ENCODE results near the gene DPP6.
A peak's percentile ranks its signal among the peaks of the same experiment; 100 is the strongest.

DPP6 gene

DNA sequence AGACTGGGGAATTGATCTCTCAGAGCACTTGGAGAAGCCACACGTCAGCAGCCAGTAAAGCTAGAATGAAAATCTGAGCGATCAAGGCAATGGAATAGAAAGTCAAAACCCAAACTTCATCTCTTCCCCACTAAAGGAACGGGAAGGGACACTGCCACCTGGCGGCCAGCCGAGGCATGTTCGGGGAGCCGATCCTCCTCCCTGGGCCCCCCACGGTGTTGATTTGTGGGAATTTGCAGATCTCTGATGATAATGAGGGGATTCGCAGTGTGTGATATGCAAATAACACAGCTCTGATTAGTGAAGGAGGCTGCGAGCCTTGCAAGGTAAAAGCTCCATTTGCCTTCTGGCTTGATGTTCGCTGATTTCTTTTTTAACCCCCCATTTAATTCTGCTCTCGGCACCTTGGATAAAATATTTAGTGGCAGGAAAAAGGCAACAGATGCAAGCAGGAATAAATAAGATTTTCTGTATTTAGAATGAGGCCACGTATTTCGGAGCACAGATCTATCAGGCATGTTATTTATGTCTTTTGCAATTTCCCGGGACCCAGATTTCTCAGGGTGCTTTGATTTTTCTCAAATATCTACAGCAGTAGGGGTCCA is 692.2 kb downstream of the DPP6 start:
- peak; percentile 49 for DNase-seq

DNA sequence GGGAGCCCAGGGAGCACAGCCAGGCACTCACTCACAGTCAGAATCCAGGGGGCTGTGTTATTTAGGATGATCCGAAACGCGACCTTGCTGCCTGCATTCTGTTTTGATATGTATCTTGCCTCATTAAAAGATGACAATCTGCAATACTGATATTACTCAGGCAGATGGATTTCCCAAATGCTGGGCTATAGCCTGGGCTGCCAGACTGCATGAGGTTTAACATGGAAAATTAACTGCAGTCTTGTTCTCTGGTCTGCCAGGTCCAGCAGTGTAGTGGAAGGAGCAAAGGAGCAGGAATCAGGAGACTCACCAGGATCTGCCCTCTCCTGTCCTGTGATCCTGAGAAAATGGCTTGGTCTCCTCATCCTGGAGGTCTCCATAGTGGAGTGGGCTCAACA is 692.7 kb downstream of the DPP6 start:
- DNase-seq: no peak

DNA sequence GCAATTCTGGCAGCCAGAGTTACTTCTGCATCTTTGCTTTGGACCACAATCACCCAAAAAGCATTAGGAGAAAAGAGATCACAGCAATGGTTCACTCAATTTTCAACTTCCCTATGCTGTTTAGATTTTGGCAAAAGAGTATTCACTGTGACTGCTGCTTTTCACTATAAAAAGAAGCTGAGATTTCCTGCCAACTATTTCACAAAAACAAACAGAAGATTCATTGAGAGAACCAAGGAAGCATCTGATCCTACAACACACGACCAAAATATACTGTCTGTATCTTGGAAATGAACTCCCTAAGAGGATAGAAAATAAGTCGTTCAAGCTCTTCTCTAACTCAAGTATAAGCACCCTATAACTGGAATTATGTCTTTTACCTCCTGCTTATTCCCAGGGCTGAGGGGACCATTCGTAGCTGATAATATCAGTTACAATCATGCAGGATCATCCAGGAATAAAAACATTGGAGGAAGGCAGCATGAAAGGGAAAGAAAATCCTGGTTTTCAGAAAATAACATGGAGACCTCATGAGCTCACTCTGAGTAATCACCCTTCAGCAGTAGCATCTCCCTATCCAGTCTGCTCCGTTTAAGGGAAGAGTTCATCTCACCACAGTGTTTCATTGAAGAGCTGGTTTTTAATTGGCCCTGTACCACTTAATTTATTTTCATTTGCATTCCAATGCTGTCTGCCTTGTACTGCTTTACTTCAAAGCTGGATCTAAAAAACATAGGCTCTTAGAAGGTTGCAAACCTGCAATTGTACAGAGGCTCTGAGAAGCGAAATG is 694.6 kb downstream of the DPP6 start:
- DNase-seq: no peak

DNA sequence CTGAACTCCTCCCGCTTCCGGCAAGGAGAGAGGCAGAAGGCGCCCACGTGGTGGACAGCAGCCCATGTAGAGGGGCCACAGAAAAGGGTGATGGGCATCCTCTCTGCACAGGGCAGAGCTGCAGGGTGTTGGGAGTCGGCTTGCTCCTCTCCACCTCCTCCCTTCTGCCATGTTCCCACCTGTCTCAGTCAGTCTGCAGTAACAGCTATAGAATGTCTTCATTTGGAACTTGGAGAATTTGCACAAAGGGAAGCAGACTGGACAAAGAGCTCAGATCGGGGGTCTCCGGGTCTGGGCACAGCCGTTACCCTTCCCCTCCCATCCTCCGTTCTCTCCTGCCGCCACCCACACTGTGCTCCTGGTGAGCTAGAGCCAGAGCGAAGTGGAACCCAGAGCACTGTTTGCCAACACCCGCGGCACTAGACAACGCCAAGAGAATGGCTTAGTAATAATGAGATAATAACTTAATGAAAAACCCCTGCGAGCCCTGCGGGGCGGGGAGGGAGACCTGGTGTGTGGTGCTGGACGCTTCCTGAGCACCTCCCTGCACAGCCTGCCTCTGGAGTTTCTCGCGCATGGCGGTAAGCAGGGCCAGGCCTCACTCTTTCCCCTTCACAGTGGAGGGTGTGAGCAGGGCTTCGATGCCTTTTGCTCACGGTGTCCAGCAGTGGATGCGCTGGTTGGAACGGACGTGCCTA is 696.0 kb downstream of the DPP6 start:
- no peak for DNase-seq

DNA sequence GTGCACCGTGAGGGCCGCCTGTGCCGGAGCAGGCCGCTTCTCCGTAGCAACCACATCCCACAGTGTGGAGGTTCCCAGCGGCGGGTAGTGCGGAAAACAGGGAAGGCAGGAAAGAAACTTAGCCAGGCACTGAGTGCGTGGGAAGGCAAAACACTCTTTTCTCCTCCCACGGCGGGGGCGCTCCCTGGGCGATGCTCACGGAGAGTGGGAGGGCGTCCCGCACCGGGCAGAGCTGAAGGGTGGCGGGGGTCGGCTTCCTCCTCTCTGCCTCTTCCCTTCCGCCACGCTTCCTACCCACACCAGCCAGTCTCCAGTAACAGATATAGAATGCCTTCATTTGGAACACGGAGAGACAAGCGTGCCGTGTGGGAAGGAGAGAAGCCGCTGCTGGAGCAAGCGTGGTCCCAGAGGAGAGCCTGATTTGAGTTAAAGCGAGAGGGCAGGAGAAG is 698.2 kb downstream of the DPP6 start:
- DNase-seq: no peak

DNA sequence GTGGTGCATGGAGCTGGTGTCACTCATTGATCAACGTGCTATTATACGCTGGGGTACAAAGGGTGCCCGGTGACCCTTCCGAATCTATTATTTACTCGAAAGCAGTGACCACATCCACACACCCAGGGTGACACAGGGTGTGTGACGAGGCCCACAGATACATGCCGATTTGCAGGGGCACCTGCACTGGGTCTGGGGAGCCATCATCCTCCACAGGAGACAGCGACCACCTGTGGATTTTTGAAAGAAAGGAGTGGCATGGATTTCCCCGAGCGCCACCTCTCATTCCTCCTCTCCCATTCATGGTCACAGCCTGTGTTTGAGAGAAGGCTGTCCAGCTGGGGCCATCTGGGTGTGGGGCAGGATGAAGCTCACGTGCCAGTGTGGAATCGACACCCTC is 701.0 kb downstream of the DPP6 start:
- no peak for DNase-seq

DNA sequence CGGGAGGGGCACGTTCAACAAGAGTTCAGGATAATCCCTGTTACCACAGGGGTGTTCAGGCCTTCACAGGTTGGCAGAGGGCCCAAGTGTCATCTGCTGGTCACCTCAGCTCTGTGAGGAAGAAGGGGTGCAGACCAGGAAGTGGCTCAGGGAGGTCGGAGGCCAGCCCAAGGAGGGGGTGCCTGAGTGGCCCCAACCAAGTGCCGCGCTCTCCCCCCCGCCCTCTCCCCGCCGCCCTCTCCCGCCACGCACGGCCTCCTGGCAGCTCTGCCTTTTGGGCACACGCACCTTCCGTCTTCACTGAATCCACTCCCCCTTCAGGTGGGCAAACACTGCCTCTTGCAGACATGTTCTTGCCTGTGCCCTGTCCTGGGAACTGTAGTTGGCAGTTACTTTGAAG is 705.6 kb downstream of the DPP6 start:
- no peak for DNase-seq

DNA sequence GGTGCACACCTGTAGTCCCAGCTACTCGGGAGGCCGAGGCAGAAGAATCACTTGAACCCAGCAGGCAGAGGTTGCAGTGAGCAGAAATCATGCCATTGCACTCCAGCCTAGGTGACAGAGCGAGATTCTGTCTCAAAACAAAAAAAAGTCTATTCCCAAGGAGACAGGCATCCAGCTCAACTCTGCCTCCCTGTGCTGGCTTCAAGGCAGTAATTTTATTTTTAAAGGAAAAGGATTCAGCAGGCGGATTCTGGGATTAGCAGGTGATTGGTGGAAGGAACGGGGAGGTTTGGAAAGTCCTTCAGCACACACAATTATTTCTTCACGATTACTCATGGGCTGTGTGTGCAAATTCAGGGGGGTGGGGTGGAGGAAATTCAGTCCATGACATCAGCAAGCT is 707.8 kb downstream of the DPP6 start:
- no peak for DNase-seq

DNA sequence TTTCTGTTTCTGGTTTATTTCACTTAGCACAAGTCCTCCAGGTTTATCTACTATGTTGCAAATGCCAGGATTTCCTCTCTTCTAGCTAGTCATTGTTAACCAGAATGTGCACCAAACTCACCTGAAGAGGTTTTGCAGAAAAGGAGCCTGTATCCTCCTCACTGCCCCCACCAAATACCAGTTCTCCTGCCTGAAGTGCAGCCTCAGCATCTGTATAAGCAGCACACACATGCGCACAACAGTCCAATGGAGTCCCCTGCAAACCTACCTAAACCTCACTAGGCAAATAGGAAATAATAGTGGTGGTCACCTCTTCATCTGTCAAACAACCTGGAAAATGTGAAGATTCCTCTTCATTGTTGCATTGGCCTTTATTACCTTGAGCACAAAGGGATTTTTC is 712.9 kb downstream of the DPP6 start:
- no peak for DNase-seq

DNA sequence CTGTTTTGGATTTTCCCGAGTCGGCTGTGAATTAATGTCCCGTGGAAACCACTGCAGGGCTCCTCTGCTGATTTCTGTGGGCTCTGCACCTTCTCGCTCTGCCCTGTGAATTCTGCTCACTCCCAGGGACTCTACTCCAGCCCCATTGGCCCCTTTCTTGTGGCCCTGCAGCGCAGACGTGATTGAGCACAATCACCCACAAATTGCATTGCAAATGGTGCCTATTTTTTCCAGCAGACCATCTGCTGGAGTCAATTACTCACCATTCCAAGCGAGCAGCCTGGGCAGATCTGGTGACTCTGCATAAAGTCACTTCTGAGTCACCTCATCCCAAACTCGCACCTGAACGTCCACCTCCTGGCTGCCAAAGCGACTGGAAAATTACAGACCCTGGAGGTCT is 714.9 kb downstream of the DPP6 start:
- no peak for DNase-seq

DNA sequence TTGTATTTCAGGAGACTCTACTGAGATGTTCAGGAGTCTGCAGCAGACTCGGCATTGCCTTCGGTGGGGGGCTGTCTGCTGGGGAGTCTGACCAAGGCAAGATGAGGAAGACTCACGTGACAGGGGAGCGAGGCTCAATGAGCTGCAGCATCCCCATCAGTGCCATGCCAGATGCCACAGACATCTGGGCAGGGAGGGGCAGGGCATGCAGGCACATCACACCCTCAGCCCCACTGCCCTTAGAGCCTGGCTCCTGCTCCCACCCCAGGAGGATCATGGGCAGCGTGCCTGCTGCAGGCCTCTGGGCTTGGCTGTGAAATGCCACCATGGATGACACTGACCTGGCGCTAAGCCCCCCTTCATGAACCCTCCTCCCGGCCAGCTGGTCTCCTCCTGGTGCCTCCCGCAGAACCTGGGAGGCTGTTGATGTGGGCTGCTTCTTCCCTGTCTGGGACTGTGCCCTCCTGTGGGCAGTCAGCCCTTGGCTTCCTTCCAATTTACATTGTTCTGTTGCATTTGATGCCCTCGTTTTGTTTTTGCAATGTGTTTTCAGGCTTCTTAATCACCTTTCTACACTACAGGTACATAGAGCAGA is 715.7 kb downstream of the DPP6 start:
- DNase-seq: peak; percentile 10

DNA sequence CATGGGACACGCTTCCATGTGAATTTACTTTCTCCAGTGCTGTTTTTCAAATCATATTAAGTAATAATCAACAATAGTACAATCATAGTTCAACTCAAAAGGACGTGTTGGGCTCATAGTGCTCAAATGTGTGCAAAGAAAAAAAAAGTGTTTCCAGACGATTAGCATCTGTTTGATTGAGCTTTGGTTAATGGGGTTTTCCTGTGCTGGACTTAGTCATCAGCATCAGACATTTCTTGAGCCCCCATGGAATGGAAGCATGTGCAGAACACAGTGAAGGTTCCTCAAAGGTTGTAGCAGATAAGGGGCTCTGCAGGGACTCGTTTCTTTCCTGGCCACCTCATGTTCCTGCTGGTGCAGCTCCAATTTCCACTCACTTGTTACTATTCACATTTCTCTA is 716.8 kb downstream of the DPP6 start:
- DNase-seq: no peak

DNA sequence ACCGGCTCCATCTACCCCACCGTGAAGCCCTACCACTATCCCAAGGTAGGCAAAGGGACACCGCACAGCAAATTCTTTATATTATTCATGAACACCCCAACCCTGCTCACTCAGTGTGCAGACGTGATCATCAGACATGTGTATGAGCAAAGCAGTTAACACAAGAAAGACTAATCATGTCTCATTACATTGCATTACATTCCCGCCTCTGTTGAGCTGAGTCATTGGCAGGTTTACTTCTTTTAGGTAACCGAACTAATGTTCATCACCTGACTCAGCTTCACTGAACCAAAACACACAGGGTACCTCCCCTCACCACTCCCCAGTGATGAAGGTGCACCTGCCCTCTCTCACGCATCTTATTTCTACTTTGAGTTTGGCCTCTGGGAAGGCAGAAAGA is 717.3 kb downstream of the DPP6 start:
- no peak for DNase-seq

DNA sequence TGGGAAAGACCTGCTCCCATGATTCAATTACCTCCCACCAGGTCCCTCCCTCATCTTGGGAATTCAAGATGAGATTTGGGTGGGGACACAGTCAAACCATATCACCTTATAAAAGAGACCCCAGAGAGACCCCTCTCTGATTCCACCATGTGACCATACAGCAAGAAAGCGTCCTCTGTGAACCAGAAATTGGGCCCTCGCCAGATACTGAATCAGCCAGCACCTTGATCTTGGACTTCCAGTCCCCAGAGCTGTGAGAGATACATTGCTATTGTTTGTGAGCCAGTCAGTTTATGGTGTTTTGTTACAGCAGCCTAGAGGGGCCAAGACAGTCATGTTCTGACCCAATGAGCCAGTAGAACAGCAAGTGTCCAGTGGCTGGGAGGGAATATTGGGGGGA is 718.2 kb downstream of the DPP6 start:
- no peak for DNase-seq

DNA sequence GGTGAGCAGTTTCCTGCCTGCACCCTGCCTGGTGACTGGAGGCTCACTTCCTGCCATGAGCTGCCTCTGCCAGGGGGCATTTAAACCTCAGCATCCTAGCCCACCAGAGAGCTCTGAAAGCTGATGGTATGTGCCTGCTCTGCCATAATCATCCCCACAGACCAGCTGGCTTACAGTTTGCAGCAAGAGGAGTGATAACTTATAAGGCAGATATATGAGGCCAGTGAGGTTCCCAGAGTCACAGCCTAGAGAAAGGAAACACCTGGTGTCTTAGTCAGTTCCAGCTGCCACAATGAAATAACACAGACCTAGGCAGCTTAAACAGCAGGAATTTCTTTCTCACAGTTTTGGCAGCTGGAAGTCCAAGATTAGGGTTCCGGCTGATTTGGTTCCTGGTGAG is 718.8 kb downstream of the DPP6 start:
- DNase-seq: no peak

DNA sequence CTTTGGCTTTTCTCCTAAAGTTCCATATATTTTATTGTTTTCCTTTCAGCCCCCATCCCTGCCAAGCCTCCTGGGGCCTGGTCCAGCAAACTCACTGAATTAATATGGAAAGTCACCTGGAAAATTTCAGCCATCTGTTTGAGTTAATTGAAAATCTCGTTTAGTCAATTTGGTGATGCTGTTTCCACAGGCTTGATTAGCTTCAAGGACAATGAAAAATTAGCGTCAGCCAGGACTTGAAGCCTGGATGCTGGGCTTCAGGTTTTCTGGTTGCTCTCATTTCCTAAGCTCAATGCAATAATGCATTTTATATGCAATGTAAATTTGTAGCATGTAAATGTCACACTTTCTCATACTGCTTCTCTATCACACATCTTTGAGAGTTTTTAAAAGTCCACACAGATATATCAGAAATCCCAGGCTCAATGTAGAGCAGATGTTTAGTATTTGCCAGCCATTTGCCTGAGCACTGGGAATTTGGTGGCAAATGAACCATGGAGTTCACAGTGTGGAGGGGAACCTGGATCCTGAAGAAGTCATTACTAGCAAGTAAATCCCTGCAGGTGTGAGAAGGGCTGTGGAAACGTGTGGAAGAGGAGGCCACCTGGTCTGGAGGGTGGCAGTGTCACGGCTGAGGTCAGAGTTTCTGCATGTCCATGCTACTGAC is 722.2 kb downstream of the DPP6 start:
- DNase-seq: no peak

DNA sequence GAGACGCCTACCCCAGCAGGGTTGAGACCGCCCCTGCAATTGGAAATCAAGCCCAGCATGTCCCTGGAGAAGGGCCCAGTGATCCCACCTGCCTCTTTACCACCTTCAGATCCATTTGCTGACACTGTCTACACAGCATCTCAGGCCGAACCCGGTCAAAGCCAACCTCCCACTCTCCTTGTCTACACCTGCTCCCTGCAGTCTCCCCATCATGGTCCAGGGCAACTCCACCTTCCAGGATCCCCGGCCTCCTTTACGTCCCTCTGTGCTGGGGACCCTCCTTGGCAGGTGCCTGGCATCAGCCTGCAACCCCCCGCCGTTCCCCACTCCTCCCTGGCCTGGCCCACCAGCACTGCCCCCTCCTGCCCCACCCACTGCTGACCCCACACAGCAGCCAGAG is 723.5 kb downstream of the DPP6 start:
- no peak for DNase-seq

DNA sequence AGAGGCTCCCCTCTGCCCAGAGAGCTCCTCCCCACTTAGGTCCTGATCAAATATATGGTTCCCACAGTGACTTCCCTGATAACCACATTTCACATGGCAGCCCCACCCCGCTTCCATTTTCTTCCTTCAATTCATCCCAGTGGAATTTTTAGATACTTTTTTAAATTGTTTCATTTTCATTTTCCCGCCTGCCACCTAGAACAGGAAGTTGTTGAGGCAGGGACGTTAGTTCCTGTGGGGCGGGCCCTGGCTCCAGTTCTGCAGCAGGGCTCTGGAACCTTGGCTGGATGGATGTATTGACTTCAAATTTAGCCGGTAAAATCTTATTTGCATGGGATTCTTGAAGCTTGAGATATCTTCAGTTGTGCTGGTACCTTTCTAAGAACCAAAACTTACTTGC is 724.2 kb downstream of the DPP6 start:
- no peak for DNase-seq

DNA sequence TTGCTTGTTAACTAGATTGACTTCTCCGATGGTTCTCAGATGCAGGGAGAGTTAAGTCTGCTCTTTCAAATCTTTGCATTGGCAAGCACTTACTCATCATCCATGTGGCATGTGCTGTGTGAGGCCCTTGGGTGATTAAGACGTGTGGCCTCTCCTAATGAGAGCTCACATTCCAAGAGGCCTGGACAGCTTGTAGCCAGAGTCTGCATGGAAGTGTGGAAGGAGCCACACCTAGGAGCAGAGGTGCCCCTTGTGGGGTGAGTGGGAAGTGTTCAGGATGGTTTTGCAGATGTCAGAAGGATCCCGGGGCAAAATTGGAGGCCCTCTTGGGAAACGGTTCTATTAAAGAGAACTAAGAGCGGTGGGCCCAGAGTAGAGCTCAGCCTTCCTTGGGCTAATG is 724.8 kb downstream of the DPP6 start:
- no peak for DNase-seq

DNA sequence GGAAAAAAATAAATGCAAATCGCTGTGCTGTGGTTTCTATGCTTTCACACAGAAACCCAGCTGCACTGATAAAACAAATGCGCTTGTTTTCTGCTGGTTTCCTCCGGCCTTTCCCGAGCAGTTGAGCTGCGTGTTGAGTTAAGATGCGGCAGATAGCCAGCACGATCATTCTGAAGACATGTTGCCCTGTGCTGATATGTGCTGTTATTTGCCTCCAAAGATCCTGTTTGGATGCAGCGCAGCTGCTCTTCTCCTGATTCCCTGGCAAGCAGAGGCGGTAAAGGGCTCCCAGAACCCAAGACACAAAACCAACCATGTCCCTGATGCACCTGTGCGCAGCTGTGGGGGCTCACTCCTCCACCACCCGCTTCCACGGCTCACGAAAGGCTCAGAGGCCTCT is 725.3 kb downstream of the DPP6 start:
- no peak for DNase-seq

DNA sequence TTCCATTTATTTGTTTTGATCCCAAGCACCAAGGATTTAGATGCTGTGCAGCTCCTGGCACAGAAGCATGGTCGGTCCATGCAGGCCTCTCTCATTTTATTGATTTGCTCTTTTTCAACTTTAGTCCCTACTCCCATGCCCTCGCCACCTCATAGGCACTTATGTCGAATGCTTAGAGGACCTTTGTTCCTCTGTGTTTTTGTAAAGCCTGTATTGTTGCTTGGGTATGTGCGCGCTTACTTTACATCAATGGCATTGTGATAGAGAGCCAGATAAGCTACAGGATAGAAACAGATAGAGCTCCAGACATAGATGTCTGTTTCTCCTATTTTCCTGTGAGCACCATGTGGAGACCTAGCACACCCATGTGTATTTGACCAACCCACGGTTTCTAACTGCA is 725.7 kb downstream of the DPP6 start:
- DNase-seq: no peak

DNA sequence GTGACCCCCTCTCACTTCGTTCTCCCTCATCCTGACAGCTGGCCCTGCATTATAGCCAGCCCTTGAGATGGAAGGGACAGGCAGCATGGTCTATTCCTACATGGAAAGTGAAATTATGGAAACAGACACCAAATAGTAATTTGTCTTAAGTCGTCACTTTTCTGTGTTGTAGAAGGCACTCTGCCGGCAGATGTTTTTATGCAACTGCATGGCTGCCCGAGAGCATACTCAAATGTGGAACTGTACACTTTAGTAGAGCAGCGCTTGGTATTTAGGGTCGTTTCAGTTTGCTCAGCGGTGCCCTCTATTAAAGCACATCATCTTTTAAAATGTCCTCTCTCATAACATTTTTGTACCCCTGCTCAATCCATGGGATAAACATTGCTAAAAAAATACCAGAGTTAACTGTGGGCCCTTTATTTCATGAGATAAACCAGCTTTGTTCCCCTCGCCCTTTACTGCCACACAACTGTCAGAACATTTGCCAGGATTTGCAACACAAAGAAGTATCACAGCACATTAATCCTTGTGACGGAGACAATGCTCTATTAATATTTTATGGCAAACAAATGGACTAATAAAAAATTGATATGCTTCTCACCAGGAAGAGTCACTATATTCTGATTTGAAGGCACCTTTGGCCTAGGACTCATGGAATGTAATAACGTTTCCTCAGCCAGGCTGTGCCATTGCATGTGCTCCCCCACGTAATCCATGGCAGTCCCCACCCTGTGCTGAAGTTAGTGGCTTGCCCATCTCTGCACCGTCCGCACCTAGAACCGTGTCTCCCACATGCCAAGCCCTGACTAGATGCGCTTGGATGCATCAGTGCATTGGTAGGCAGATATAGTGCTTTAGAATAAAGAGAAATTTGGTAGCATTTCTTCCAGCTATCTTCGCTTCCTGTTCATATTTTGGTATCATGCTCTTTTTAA is 729.4 kb downstream of the DPP6 start:
- DNase-seq: no peak

Measured in NCI-H345 (cell line).